ENCODE measurements around the gene TBL1XR1.

The TBL1XR1 gene

DNA sequence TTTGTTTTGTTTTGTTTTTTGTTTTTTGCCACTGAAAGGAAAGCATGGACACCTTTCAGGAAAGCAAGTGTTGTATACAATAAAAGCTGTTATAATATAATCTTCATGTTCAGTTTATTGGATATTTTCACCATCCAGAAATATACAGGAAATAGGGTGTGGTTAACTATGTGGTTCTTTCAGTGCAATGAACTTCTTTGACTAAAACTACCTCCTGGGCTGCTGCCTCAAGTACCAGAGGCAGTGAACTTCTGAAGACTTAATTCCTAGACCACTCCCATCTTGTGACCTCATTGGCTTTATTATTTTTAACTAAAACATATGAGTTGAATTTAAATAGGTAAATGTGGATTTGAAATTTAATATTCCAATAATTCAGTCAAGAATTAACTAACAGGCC lies 27.1 kb upstream of the TBL1XR1 start:
- no peak for DNase-seq (ENCODE audit: extremely low read depth, insufficient read length)
- TF ChIP-seq, protein P1, sequence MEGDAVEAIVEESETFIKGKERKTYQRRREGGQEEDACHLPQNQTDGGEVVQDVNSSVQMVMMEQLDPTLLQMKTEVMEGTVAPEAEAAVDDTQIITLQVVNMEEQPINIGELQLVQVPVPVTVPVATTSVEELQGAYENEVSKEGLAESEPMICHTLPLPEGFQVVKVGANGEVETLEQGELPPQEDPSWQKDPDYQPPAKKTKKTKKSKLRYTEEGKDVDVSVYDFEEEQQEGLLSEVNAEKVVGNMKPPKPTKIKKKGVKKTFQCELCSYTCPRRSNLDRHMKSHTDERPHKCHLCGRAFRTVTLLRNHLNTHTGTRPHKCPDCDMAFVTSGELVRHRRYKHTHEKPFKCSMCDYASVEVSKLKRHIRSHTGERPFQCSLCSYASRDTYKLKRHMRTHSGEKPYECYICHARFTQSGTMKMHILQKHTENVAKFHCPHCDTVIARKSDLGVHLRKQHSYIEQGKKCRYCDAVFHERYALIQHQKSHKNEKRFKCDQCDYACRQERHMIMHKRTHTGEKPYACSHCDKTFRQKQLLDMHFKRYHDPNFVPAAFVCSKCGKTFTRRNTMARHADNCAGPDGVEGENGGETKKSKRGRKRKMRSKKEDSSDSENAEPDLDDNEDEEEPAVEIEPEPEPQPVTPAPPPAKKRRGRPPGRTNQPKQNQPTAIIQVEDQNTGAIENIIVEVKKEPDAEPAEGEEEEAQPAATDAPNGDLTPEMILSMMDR (IDR thresholded peaks at IDR 0.05; ENCODE audit: insufficient read depth, low read length, poor library complexity, severe bottlenecking) = no peak
- no peaks in the 10 kb centered on the region for H3K36me3 ChIP-seq (ENCODE audit: control insufficient read depth, insufficient read depth, low read length)

DNA sequence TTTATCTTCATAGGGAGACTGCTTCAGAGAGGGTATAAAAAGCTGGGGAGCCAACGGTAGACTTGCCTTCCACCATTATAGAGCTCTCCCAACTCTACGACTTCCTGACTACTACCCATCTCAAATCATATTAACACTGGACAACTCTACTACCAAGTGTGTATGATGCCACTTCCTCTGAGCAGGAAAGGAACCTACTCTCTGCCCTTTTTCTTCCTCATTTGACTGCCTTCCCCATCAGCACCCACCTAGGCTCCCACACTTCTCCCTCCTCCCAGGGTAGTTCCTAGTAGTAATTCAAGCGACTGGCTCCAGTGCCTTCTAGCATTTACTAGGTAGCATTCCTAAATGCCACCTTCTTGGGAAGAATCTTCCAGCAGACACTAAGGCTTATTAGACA lies 24.5 kb upstream of the TBL1XR1 start:
- DNase-seq (ENCODE audit: extremely low read depth, insufficient read length) = no peak
- Histone ChIP-seq H3K27me3 (replicated peaks; ENCODE audit: control insufficient read depth, insufficient read depth, low read length) (no peaks in the 10 kb centered on the region), H3K36me3 (ENCODE audit: control insufficient read depth, insufficient read depth, low read length) (no peaks in the 10 kb centered on the region), H3K4me3 (replicated peaks; ENCODE audit: low read depth, low read length) (no peak overlapping the region)
- TF ChIP-seq, protein P1 (IDR thresholded peaks at IDR 0.05; ENCODE audit: insufficient read depth, low read length, poor library complexity, severe bottlenecking) = no peak

More for the DNA sequence above, 27.1 kb upstream of the TBL1XR1 start:
- H3K27me3 ChIP-seq (replicated peaks; ENCODE audit: control insufficient read depth, insufficient read depth, low read length) = no peaks in the 10 kb centered on the region
- H3K4me3 ChIP-seq (replicated peaks; ENCODE audit: low read depth, low read length) = no peak overlapping the region

DNA sequence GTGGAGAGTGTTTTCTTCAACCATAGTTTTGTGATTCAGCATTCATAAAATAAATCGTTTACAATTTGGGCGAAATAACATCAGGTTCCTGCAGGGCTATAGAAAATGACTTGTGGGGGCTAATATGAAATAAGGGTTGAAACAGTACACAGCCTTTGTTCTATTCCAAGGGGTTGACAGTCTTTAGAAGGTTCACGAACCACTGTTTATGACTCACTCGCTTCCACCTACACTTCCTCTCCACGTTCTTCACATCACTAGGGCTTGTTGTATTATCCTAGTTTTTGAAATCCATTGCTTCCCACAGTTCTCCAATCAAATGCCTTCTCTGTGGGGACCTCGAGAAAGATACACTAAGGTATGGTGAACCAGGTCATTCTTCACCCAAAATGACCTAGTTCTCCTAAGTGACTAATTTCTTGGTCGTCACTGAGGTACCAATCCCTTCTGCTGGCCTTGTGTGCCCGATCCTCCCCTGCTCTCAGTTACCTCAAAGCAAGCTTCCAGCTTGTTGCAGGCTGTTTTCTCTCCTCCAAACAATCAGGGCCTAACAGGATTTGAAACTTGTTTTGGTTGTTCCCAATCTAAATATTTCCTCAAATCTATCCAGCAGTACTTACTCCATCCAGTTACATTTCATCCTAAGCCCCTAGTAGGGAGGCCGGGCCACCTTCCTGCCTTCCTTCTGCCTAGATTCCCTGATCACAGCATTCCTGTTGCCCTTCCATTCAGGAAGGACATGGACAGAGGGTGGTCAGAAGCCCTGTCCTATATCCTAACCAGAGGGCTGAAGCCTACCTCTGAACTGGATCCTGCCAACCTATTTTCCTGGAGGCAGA lies 23.1 kb upstream of the TBL1XR1 start:
- no peak for DNase-seq (ENCODE audit: extremely low read depth, insufficient read length)
- Histone ChIP-seq H3K27me3 (replicated peaks; ENCODE audit: control insufficient read depth, insufficient read depth, low read length) (no peaks in the 10 kb centered on the region), H3K4me3 (replicated peaks; ENCODE audit: low read depth, low read length) (no peak overlapping the region), H3K36me3 (ENCODE audit: control insufficient read depth, insufficient read depth, low read length) (no peaks in the 10 kb centered on the region)
- TF ChIP-seq, protein P1 (IDR thresholded peaks at IDR 0.05; ENCODE audit: insufficient read depth, low read length, poor library complexity, severe bottlenecking) = no peak

DNA sequence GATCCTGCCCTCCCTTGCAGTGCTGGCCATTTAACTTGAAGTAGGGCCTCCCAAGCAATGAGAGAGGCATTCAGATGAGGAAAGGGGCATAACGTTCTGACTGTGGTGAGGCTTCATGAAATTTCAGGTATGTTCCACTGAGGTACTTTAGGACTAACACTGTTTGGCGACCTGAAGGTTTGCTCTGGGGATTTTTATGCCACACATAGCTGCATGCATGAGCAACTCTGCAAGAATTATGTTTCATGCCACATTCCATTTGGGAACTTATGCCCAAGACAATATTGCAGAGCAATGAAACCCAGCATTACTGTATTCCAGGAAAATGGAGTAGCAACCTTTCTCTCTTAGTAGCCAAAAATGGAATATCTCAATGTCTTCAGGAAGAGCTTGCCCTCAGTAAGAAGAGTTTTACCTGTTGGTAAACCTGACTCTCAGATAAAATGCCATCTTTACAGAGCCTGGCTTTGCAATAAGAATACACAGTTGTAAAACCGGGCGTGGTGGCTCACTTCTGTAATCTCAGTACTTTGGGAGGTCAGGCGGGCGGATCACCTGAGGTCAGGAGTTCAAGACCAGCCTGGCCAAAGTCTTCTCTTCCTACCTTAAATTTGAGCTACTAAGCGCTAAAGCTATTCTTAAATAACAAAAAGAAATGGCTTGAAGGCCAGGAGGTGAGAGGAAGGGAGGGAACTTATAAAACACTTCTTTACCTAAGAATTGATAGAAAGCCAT lies 16.7 kb upstream of the TBL1XR1 start:
- Histone ChIP-seq H3K27me3 (replicated peaks; ENCODE audit: control insufficient read depth, insufficient read depth, low read length) (no peaks in the 10 kb centered on the region), H3K4me3 (replicated peaks; ENCODE audit: low read depth, low read length) (no peak overlapping the region), H3K36me3 (ENCODE audit: control insufficient read depth, insufficient read depth, low read length) (no peaks in the 10 kb centered on the region)
- no peak for DNase-seq (ENCODE audit: extremely low read depth, insufficient read length)
- TF ChIP-seq, protein P1 (IDR thresholded peaks at IDR 0.05; ENCODE audit: insufficient read depth, low read length, poor library complexity, severe bottlenecking) = no peak

DNA sequence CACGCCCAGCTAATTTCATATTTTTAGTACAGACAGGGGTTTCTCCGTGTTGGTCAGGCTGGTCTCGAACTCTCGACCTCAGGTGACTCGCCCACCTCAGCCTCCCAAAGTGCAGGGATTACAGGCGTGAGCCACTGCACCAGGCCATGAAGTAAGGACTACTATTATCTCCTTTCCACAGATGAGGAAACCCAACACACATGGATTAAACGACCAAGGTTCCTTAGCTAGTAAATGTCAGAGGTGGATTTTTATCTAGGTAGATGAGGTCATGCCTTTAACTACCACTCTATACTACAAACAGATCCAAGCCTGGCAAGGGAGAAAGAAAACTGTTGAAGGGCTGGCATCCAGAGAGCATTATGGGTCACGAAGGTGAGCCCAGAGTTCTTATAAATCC lies 15.5 kb upstream of the TBL1XR1 start:
- Histone ChIP-seq H3K27me3 (replicated peaks; ENCODE audit: control insufficient read depth, insufficient read depth, low read length) (no peaks in the 10 kb centered on the region), H3K36me3 (ENCODE audit: control insufficient read depth, insufficient read depth, low read length) (no peaks in the 10 kb centered on the region), H3K4me3 (replicated peaks; ENCODE audit: low read depth, low read length) (no peak overlapping the region)
- DNase-seq (ENCODE audit: extremely low read depth, insufficient read length) = no peak
- TF ChIP-seq, protein P1 (IDR thresholded peaks at IDR 0.05; ENCODE audit: insufficient read depth, low read length, poor library complexity, severe bottlenecking) = no peak

Measured in GM06990 (cell line).